Measurements from ENCODE around the gene DCAF17.

GRCh38 chr2:171531291-171531690, 97.3 kb downstream of the DCAF17 start:
- TF ChIP-seq EP300 (IDR thresholded peaks at IDR 0.05) (no peak), CTCF (IDR thresholded peaks at IDR 0.05) (no peak)

Measured in gastroesophageal sphincter (tissue), 3 donors.